ENCODE measurements around the gene CCT5.
"Not testable (repeated sequence)": the region's sequence is repeated elsewhere in the genome, so short reads cannot be mapped to it uniquely, and the experiment has no call there.

GRCh38 chr5:10310835-10311570, 60.9 kb downstream of the CCT5 start:
- TF ChIP-seq, protein P1, sequence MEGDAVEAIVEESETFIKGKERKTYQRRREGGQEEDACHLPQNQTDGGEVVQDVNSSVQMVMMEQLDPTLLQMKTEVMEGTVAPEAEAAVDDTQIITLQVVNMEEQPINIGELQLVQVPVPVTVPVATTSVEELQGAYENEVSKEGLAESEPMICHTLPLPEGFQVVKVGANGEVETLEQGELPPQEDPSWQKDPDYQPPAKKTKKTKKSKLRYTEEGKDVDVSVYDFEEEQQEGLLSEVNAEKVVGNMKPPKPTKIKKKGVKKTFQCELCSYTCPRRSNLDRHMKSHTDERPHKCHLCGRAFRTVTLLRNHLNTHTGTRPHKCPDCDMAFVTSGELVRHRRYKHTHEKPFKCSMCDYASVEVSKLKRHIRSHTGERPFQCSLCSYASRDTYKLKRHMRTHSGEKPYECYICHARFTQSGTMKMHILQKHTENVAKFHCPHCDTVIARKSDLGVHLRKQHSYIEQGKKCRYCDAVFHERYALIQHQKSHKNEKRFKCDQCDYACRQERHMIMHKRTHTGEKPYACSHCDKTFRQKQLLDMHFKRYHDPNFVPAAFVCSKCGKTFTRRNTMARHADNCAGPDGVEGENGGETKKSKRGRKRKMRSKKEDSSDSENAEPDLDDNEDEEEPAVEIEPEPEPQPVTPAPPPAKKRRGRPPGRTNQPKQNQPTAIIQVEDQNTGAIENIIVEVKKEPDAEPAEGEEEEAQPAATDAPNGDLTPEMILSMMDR (conservative IDR thresholded peaks at IDR 0.05; ENCODE audit: low read depth, low read length): not testable (repeated sequence)
- not testable (repeated sequence) for TF ChIP-seq EZH2 (IDR thresholded peaks at IDR 0.05; ENCODE audit: borderline replicate concordance, low read depth, low read length, poor library complexity, severe bottlenecking)
